ENCODE results near the gene CD24.

Gene CD24

GRCh38 chr6:106961801-106962200 lies 12.7 kb downstream of the CD24 start:
- H3K9ac ChIP-seq (ENCODE audit: low read depth, low read length, poor library complexity) = no peak overlapping the region
- peaks cover 0 to 13% (median 0%) of the 10 kb centered on the region in 3 experiments for H3K27me3 ChIP-seq (ENCODE audit: control insufficient read depth in 3 of 3, insufficient read depth in 3 of 3, low read depth in 1 of 3, low read length in 3 of 3)
- H3K4me1 ChIP-seq (ENCODE audit: control insufficient read depth in 2 of 2, insufficient read depth in 1 of 2, low read depth in 1 of 2, low read length in 2 of 2) = no peaks in the 10 kb centered on the region
- DNase-seq (ENCODE audit: low spot score) = no peak
- no peak overlapping the region for H4K91ac ChIP-seq (ENCODE audit: low read depth, low read length, poor library complexity)
- H3K9me3 ChIP-seq (replicated peaks in 1 of 2; ENCODE audit: control insufficient read depth in 2 of 2, insufficient read depth in 1 of 2, low read depth in 1 of 2, low read length in 2 of 2) = no peaks in the 10 kb centered on the region
- no peak overlapping the region for H2BK12ac ChIP-seq (ENCODE audit: low read length)
- no peak overlapping the region for H3K27ac ChIP-seq (replicated peaks; ENCODE audit: low read length)
- WGBS, 2 donors (ENCODE audit: extremely low coverage in 2 of 2, insufficient read length in 2 of 2, insufficient replicate concordance in 1 of 2) = no CpG with 5 or more reads among the region's 2 CpGs
- no peak overlapping the region for H2AK5ac ChIP-seq (ENCODE audit: low read depth, low read length)
- no peak overlapping the region for H3K18ac ChIP-seq (ENCODE audit: low read length)
- no peaks in the 10 kb centered on the region for H3K36me3 ChIP-seq (replicated peaks in 1 of 2; ENCODE audit: control insufficient read depth in 2 of 2, insufficient read depth in 2 of 2, low read length in 2 of 2)
- no peak overlapping the region for H2BK15ac ChIP-seq (ENCODE audit: low read length)
- no peak overlapping the region for H3K4me3 ChIP-seq (ENCODE audit: low read length in 2 of 2)
- no peak overlapping the region for H2AFZ ChIP-seq (ENCODE audit: low read length)
- no peak overlapping the region for H3K4me2 ChIP-seq (ENCODE audit: insufficient read depth, low read length, poor library complexity, severe bottlenecking)
- H2BK120ac ChIP-seq (ENCODE audit: low read depth, low read length) = no peak overlapping the region
- H3K79me1 ChIP-seq (ENCODE audit: low read depth, low read length) = no peaks in the 10 kb centered on the region
- H3K23ac ChIP-seq (ENCODE audit: low read depth, low read length, poor library complexity) = no peak overlapping the region
- H4K8ac ChIP-seq (ENCODE audit: low read depth, low read length) = no peak overlapping the region
- no peak overlapping the region for H3K14ac ChIP-seq (ENCODE audit: low read length)
- no peak overlapping the region for H3K4ac ChIP-seq (ENCODE audit: low read length)
- H2BK5ac ChIP-seq (ENCODE audit: low read length) = no peak overlapping the region

DNA sequence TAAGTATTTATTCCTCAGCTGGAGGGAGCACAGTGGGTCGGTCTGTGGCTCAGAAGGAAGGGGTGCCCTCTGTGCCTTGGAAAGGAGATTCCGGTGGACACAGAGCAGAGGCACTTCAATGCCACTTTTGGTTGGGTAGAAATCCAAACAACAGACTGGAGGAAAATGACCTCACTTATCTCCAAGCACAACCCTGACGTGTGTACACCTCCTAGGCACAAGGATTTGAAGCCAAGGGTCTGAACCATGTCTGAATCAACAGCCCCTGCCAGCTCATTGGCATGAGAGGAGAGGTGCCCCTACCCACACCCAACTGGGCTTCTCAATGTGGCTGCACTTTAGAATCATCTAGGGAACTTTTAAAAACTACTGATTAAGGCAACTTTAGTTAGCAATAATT lies 13.4 kb downstream of the CD24 start:
- H2BK120ac ChIP-seq (ENCODE audit: low read depth, low read length) = no peak overlapping the region
- H3K36me3 ChIP-seq (replicated peaks in 1 of 2; ENCODE audit: control insufficient read depth in 2 of 2, insufficient read depth in 2 of 2, low read length in 2 of 2) = no peaks in the 10 kb centered on the region
- no peak overlapping the region for H2AFZ ChIP-seq (ENCODE audit: low read length)
- H2BK15ac ChIP-seq (ENCODE audit: low read length) = no peak overlapping the region
- H3K4me2 ChIP-seq (ENCODE audit: insufficient read depth, low read length, poor library complexity, severe bottlenecking) = no peak overlapping the region
- H2BK5ac ChIP-seq (ENCODE audit: low read length) = no peak overlapping the region
- H3K4ac ChIP-seq (ENCODE audit: low read length) = no peak overlapping the region
- no peak overlapping the region for H3K18ac ChIP-seq (ENCODE audit: low read length)
- WGBS, 2 donors (ENCODE audit: extremely low coverage in 2 of 2, insufficient read length in 2 of 2, insufficient replicate concordance in 1 of 2) = no CpG with 5 or more reads among the region's 3 CpGs
- no peak for DNase-seq (ENCODE audit: low spot score)
- no peak overlapping the region for H4K91ac ChIP-seq (ENCODE audit: low read depth, low read length, poor library complexity)
- peaks cover 0 to 13% (median 0%) of the 10 kb centered on the region in 3 experiments for H3K27me3 ChIP-seq (ENCODE audit: control insufficient read depth in 3 of 3, insufficient read depth in 3 of 3, low read depth in 1 of 3, low read length in 3 of 3)
- H3K9me3 ChIP-seq (replicated peaks in 1 of 2; ENCODE audit: control insufficient read depth in 2 of 2, insufficient read depth in 1 of 2, low read depth in 1 of 2, low read length in 2 of 2) = no peaks in the 10 kb centered on the region
- no peak overlapping the region for H3K4me3 ChIP-seq (ENCODE audit: low read length in 2 of 2)
- no peak overlapping the region for H3K9ac ChIP-seq (ENCODE audit: low read depth, low read length, poor library complexity)
- H4K8ac ChIP-seq (ENCODE audit: low read depth, low read length) = no peak overlapping the region
- H2BK12ac ChIP-seq (ENCODE audit: low read length) = no peak overlapping the region
- H3K23ac ChIP-seq (ENCODE audit: low read depth, low read length, poor library complexity) = no peak overlapping the region
- no peak overlapping the region for H3K27ac ChIP-seq (replicated peaks; ENCODE audit: low read length)
- no peaks in the 10 kb centered on the region for H3K4me1 ChIP-seq (ENCODE audit: control insufficient read depth in 2 of 2, insufficient read depth in 1 of 2, low read depth in 1 of 2, low read length in 2 of 2)
- H3K14ac ChIP-seq (ENCODE audit: low read length) = no peak overlapping the region
- no peak overlapping the region for H2AK5ac ChIP-seq (ENCODE audit: low read depth, low read length)
- no peaks in the 10 kb centered on the region for H3K79me1 ChIP-seq (ENCODE audit: low read depth, low read length)

DNA sequence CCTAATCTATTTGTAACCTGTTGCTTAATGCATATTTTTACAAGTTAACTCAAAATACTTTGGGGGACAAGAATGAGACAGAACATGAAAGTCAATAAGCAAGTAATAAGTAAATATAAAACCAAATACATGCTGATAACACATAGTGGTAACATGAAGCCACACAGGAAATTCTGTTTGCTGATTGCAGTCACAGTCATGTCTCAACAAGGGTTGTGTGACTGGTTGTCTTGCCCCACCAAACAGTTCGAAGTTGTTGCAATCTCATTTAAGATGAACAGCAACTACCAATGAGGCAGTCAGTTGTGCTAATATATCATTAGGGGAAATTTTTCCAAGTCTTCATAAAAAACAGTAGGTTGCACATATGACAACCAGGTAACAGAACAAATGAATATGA lies 14.5 kb downstream of the CD24 start:
- H3K27me3 ChIP-seq (ENCODE audit: control insufficient read depth in 3 of 3, insufficient read depth in 3 of 3, low read depth in 1 of 3, low read length in 3 of 3) = peaks cover 0 to 13% (median 0%) of the 10 kb centered on the region in 3 experiments
- no peak for DNase-seq (ENCODE audit: low spot score)
- H3K9me3 ChIP-seq (replicated peaks in 1 of 2; ENCODE audit: control insufficient read depth in 2 of 2, insufficient read depth in 1 of 2, low read depth in 1 of 2, low read length in 2 of 2) = no peaks in the 10 kb centered on the region
- no peak overlapping the region for H2BK15ac ChIP-seq (ENCODE audit: low read length)
- no peaks in the 10 kb centered on the region for H3K36me3 ChIP-seq (replicated peaks in 1 of 2; ENCODE audit: control insufficient read depth in 2 of 2, insufficient read depth in 2 of 2, low read length in 2 of 2)
- H2AFZ ChIP-seq (ENCODE audit: low read length) = no peak overlapping the region
- no peak overlapping the region for H2BK120ac ChIP-seq (ENCODE audit: low read depth, low read length)
- no peak overlapping the region for H3K9ac ChIP-seq (ENCODE audit: low read depth, low read length, poor library complexity)
- H2BK5ac ChIP-seq (ENCODE audit: low read length) = no peak overlapping the region
- H3K14ac ChIP-seq (ENCODE audit: low read length) = no peak overlapping the region
- no peak overlapping the region for H3K18ac ChIP-seq (ENCODE audit: low read length)
- no peak overlapping the region for H3K4ac ChIP-seq (ENCODE audit: low read length)
- H3K4me3 ChIP-seq (ENCODE audit: low read length in 2 of 2) = no peak overlapping the region
- H2AK5ac ChIP-seq (ENCODE audit: low read depth, low read length) = no peak overlapping the region
- no peaks in the 10 kb centered on the region for H3K79me1 ChIP-seq (ENCODE audit: low read depth, low read length)
- no peak overlapping the region for H2BK12ac ChIP-seq (ENCODE audit: low read length)
- no peak overlapping the region for H3K23ac ChIP-seq (ENCODE audit: low read depth, low read length, poor library complexity)
- H3K4me1 ChIP-seq (ENCODE audit: control insufficient read depth in 2 of 2, insufficient read depth in 1 of 2, low read depth in 1 of 2, low read length in 2 of 2) = no peaks in the 10 kb centered on the region
- H4K8ac ChIP-seq (ENCODE audit: low read depth, low read length) = no peak overlapping the region
- WGBS, 2 donors (ENCODE audit: extremely low coverage in 2 of 2, insufficient read length in 2 of 2, insufficient replicate concordance in 1 of 2) = no CpG with 5 or more reads among the region's 1 CpG
- H3K27ac ChIP-seq (replicated peaks; ENCODE audit: low read length) = no peak overlapping the region
- H4K91ac ChIP-seq (ENCODE audit: low read depth, low read length, poor library complexity) = no peak overlapping the region
- no peak overlapping the region for H3K4me2 ChIP-seq (ENCODE audit: insufficient read depth, low read length, poor library complexity, severe bottlenecking)

DNA sequence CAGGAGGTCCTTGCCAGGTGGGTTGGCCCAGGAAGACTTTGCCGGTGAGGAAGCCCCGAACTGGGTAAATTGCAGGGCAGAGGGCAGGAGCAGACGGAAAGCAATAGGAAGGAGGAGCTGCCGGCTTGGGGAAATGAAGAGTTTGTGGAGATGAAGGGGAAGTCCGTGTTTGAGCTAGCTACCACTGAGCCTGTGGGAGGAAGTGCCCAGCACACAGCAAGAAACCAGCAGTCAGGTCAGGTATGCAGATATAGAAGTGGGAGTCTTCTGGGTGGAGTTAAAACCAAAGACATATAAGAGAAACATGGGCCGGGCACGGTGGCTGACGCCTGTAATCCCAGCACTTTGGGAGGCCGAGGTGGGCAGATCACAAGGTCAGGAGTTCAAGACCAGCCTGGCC lies 34.7 kb downstream of the CD24 start:
- no peak overlapping the region for H3K18ac ChIP-seq (ENCODE audit: low read length)
- H4K8ac ChIP-seq (ENCODE audit: low read depth, low read length) = no peak overlapping the region
- no peak overlapping the region for H2AFZ ChIP-seq (ENCODE audit: low read length)
- H2AK5ac ChIP-seq (ENCODE audit: low read depth, low read length) = no peak overlapping the region
- no peak overlapping the region for H2BK15ac ChIP-seq (ENCODE audit: low read length)
- H3K79me1 ChIP-seq (ENCODE audit: low read depth, low read length) = no peaks in the 10 kb centered on the region
- no peak overlapping the region for H4K91ac ChIP-seq (ENCODE audit: low read depth, low read length, poor library complexity)
- no peak overlapping the region for H2BK12ac ChIP-seq (ENCODE audit: low read length)
- H2BK5ac ChIP-seq (ENCODE audit: low read length) = no peak overlapping the region
- H3K4ac ChIP-seq (ENCODE audit: low read length) = no peak overlapping the region
- H3K27me3 ChIP-seq (ENCODE audit: control insufficient read depth in 3 of 3, insufficient read depth in 3 of 3, low read depth in 1 of 3, low read length in 3 of 3) = peaks cover 0 to 4% (median 0%) of the 10 kb centered on the region in 3 experiments
- no CpG with 5 or more reads among the region's 9 CpGs for WGBS, 2 donors (ENCODE audit: extremely low coverage in 2 of 2, insufficient read length in 2 of 2, insufficient replicate concordance in 1 of 2)
- H3K27ac ChIP-seq (replicated peaks; ENCODE audit: low read length) = no peak overlapping the region
- no peaks in the 10 kb centered on the region for H3K9me3 ChIP-seq (replicated peaks in 1 of 2; ENCODE audit: control insufficient read depth in 2 of 2, insufficient read depth in 1 of 2, low read depth in 1 of 2, low read length in 2 of 2)
- H3K4me2 ChIP-seq (ENCODE audit: insufficient read depth, low read length, poor library complexity, severe bottlenecking) = no peak overlapping the region
- no peak overlapping the region for H3K4me3 ChIP-seq (ENCODE audit: low read length in 2 of 2)
- H3K4me1 ChIP-seq (ENCODE audit: control insufficient read depth in 2 of 2, insufficient read depth in 1 of 2, low read depth in 1 of 2, low read length in 2 of 2) = no peaks in the 10 kb centered on the region
- H3K9ac ChIP-seq (ENCODE audit: low read depth, low read length, poor library complexity) = no peak overlapping the region
- no peaks in the 10 kb centered on the region for H3K36me3 ChIP-seq (replicated peaks in 1 of 2; ENCODE audit: control insufficient read depth in 2 of 2, insufficient read depth in 2 of 2, low read length in 2 of 2)
- H3K23ac ChIP-seq (ENCODE audit: low read depth, low read length, poor library complexity) = no peak overlapping the region
- H2BK120ac ChIP-seq (ENCODE audit: low read depth, low read length) = no peak overlapping the region
- DNase-seq (ENCODE audit: low spot score) = no peak
- no peak overlapping the region for H3K14ac ChIP-seq (ENCODE audit: low read length)
